GM19438 (cell line): Measurements from ENCODE around the gene KRTAP4-8.
"Not testable (repeated sequence)": the region's sequence is repeated elsewhere in the genome, so short reads cannot be mapped to it uniquely, and the experiment has no call there.

ENCODE experiments used
- ATAC-seq: cut with Tn5 transposase; IDR thresholded peaks from one replicate; pipeline ENCODE4 v1.9.1; 2021; ENCODE audit warnings: low read depth; ENCODE audit not compliant: unreplicated experiment

Gene KRTAP4-8

GRCh38 chr17:41067281-41067680 lies 30.7 kb downstream of the KRTAP4-8 start:
- no peak for ATAC-seq

DNA sequence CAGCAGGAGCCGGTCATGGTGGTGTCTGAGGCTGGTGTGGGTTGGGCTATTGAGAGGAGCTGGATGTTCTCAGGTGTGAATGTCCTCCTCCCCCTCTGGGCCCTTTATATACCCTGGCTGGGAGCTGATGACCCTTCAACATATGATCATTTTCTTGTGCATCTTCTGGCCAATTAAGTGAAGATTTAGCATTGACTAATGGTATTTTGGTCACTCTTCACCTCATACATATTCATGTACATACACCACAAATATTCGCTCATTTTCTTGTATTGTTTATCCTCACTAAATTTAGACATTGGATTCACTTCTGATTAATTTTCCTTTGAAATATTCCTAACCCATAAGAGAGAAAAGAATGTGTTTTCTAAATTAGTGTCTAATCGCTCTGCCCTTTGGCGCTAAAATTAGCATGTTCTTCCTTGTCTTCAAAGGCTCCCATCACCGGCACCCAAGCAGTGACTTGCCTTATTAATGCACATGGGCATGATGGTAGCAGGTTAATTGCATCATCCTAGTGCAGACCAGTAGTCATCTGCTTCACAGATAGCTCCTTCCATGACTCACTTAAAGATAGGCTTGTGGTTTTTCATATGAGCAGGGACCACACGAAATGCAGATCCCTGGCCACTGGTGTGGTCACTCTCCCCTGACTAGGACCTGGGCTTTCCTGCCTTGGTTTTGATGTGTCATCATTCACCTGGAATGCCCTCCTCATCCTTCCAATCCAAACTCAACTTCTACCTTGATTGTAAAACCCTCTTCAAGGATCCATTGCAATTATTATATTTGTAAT lies 31.9 kb downstream of the KRTAP4-8 start, which contains the start of gene KRTAP2-4:
KRTAP2-4 (minus strand) TSS at position 51 of the 796 bp plus-strand sequence; CDS start at position 17, 34 bp downstream.
- ATAC-seq, result no peak

DNA sequence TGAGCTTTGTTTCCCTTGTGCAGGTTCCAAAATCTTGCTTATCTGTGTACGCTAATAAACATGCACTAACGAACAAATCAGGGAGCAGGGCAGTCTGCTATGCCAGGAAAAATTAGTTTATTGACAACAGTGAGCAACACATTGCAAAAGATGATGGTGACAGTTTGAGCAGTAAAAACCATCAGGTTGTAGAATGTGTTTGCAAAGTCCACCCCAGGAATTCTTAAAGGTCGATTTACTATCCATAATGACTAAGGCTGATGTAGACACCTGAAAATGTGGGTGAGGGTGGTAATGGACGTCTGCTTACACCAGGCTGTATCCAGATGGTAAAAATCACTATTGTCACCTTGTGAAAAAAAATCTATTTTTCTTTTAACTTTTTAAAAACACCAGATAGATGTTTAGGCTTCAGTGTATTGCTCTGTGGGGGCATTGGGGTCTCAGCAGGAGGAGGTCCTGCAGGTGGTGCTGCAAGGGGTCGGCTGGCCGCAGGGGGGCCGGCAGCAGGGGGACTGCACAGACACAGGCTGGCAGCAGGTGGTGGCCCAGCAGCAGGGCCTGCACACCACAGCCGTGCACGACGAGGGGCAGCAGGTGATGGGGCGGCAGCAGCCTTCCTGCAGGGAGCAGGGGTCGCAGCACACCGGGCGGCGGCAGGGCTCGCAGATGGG lies 32.8 kb downstream of the KRTAP4-8 start:
- not testable (repeated sequence) for ATAC-seq

DNA sequence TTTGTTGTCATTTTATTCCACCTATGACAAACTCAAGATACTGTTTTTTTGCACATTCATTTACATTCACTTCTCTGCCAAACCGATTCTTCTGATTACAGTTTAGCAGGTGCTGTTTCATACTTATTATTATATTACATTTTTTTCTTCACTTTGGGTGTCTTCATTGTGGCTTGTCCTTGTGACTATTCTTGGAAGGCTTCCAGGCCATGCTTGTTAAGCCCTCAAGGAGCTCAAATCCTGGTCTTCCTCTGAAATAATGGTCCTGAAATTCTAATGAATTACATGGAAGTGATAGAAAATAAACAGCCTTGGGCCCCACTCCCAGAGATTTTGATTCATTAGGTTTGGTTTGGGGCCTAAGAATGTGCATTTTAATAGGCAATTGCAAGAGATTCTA lies 33.6 kb downstream of the KRTAP4-8 start:
- no peak for ATAC-seq

DNA sequence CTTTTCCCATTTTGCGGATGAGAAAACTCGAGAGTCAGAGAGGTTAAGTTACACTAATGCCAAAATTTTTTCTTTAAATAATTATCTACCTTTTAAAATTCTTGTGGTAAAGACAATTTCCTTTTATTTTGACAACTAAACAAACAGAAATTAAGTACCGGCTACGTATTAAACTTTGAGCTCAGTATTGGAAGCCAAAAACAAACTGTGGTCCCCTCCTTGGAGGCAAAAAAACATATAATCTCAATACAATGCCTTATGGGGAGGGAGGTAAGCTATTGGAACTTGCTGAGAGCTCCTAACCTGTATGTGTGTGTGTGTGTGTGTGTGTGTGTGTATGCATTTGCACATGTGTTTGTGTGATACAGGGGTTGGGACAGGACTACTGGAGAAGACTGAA lies 34.5 kb downstream of the KRTAP4-8 start:
- no peak for ATAC-seq

DNA sequence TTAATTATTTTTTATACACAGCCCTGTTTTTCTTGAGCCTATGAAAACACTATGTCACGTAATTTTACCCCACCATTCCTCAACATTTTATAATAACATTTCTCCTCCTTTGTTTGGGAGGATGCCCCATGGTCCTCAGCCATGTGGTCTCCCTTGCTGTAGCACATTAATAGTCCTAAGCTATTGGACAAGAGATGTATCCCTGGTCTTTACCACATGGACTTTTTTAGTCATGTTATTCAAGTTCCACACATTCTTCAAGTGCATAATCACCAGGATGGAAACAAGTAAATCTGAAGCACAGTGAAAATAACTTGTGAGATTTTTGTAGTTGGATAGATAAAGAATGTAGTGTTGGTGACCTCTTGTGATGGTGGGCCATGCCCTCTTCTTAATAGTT lies 36.0 kb downstream of the KRTAP4-8 start:
- no peak for ATAC-seq

- ATAC-seq, result no peak
Observed at GRCh38 chr17:41060052-41060604, 37.8 kb downstream of the KRTAP4-8 start, which contains the start of gene KRTAP2-3. Gene KRTAP2-3 (minus strand): TSS chr17:41060114. CDS start chr17:41060050, 64 bp downstream.

DNA sequence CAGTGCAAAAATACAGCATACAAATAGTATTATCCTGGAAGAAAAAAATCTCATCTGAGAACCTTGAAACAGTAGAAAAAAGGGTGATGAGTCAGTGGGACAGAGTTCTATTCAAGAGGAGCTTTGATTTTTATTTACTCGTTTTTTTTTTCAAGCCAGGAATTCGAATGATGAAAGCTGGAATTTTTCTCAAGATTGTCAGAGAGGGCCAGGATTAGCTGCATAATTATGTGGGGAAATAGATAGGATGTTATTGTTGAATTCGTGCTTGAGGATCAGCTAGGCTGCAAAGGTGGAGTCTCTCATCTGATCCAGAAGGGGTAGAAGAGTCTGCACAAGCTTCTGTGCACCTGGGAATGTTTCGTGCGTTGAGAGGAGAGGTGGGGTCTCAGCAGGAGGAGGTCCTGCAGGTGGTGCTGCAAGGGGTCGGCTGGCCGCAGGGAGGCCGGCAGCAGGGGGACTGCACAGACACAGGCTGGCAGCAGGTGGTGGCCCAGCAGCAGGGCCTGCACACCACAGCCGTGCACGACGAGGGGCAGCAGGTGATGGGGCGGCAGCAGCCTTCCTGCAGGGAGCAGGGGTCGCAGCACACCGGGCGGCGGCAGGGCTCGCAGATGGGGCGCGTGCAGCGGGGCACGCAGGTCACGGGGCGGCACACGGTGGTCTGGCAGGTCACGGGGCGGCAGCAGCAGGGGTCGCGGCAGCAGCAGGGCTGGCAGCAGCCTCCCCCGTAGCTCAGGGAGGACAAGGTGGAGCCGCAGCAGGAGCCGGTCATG lies 38.5 kb downstream of the KRTAP4-8 start:
- not testable (repeated sequence) for ATAC-seq

DNA sequence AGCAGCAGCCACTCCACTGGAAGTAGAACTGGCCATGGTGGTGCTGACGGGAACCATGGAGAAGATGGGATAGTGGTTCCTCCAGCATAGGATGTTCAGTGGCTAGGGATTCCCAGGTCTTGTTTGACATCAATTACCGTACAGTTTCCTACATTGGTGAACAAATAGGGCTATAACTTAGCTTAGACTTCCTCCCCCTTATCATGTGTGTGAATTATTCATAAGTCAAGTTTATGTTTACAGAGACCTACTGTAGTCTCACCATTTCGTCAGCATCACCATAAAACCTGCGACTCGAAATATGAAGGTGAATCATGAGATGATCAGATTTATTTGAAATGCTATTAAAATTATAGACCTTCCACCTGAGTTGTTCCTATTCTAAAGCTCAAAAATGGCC lies 39.2 kb downstream of the KRTAP4-8 start:
- no peak for ATAC-seq

- no peak for ATAC-seq
Observed at GRCh38 chr17:41057547-41057946, 40.4 kb downstream of the KRTAP4-8 start.

- ATAC-seq, result not testable (repeated sequence)
Observed at GRCh38 chr17:41055130-41055529, 42.8 kb downstream of the KRTAP4-8 start, which contains the start of gene KRTAP2-2. Gene KRTAP2-2 (minus strand): TSS chr17:41055230. CDS start chr17:41055211, 19 bp downstream.

DNA sequence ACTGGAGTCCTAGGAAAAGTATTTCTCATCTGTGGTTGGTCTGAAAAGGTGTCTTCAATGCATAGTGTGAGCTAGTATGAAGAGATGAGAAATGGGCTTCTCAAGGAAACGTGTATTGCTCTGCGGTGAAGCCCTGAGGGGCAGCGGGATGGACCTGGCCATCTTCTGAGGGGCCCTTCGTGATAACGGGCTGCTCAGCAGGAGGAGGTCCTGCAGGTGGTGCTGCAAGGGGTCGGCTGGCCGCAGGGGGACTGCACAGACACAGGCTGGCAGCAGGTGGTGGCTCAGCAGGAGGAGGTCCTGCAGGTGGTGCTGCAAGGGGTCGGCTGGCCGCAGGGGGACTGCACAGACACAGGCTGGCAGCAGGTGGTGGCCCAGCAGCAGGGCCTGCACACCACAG lies 43.4 kb downstream of the KRTAP4-8 start:
- ATAC-seq, result not testable (repeated sequence)

DNA sequence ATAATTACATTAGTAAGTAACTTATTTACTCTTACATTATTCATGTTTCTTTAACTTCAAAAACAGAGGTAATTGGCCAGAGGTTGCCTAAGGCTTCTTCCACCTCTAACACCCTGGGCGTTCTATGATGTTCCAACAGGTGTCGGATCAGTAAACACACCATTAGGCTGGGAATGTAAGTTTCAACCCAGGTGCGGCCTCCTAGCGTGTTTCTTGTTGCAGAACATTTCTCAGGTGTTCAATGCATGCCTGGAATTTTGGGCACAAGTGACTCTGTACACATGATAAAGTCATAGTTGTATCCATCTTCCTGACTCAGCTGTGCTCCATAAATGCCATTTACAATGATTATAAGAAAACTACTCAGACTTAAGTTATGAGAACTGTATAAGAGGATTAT lies 43.9 kb downstream of the KRTAP4-8 start:
- no peak for ATAC-seq

GRCh38 chr17:41052566-41052965 lies 45.4 kb downstream of the KRTAP4-8 start:
- no peak for ATAC-seq

DNA sequence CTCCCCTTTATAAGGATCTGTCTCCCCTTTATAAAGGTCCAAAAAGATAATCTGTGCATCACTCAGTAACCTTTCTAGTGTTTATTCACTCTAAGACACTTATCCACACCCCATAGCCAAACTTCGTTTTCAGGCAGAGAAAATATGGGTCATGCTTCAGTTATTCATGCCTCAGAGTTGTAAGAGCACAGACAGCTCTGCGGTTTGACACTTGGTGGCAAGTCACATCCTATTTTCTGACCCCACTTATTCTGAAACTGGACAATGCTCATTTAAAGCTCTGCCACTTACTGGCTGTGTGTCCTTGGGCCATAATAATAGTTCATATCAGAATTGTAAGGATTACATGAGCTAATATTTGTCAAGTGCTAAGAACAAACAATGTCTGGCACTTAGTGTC lies 48.8 kb downstream of the KRTAP4-8 start:
- ATAC-seq, result no peak

GRCh38 chr17:41048441-41048840 lies 49.5 kb downstream of the KRTAP4-8 start:
- no peak for ATAC-seq
